A673 (cell line): Measurements from ENCODE around the gene LNP1. TPM values are rescaled to one million over a fixed set of nuclear protein-coding genes. Genes with fewer than 3 reads are reported as not detected.

ENCODE experiments used
- BruUV-seq: library from RNA; stranded (reverse); fragments of 400-500 nt; replicated peaks from 2 replicates; lab custom pipeline; 2021; lab: Mats Ljungman, UMichigan
- CTCF ChIA-PET: fragments of 300-600 bp; sonication (Branson Sonifier 250); formaldehyde crosslinking; loops from one replicate; lab custom pipeline; 2022; ENCODE audit warnings: antibody characterized with exemption; lab: Charles Lee
- POLR2A ChIA-PET: fragments of 300-600 bp; sonication (Branson Sonifier 250); formaldehyde crosslinking; loops from one replicate; lab custom pipeline; 2022; ENCODE audit warnings: antibody characterized with exemption; ENCODE audit not compliant: low non-redundant PET; lab: Charles Lee
- DNase-seq: peaks from one replicate; pipeline ENCODE4 v3.0.0-alpha.2; 2015; ENCODE audit warnings: low spot score
- H3K27ac ChIP-seq: fragments of 200-600 bp; sonication (generic); 2 replicates; pipeline ENCODE4 v1.5.1; 2016; ENCODE audit warnings: mixed run types, low read depth, mild to moderate bottlenecking, mixed read lengths, antibody characterized with exemption, low read length; ENCODE audit not compliant: poor library complexity, severe bottlenecking
- H3K27me3 ChIP-seq: fragments of 200-600 bp; sonication (generic); replicated peaks from 2 replicates; pipeline ENCODE4 v1.6.1; 2017; ENCODE audit warnings: mixed run types, low read depth, mild to moderate bottlenecking, mixed read lengths, antibody characterized with exemption, low read length; ENCODE audit not compliant: insufficient read depth, poor library complexity
- H3K36me3 ChIP-seq: fragments of 200-600 bp; sonication (generic); 2 replicates; pipeline ENCODE4 v1.6.1; 2016; ENCODE audit warnings: mixed run types, mild to moderate bottlenecking, mixed read lengths, antibody characterized with exemption, low read length; ENCODE audit not compliant: insufficient read depth, poor library complexity, severe bottlenecking
- H3K4me1 ChIP-seq: fragments of 200-600 bp; sonication (generic); 2 replicates; pipeline ENCODE4 v1.6.1; 2017; ENCODE audit warnings: mixed run types, mild to moderate bottlenecking, mixed read lengths, antibody characterized with exemption, low read length; ENCODE audit not compliant: insufficient read depth, poor library complexity, severe bottlenecking
- H3K4me3 ChIP-seq: fragments of 200-600 bp; sonication (generic); 2 replicates; pipeline ENCODE4 v1.5.1; 2016; ENCODE audit warnings: low read depth, mixed run types, mild to moderate bottlenecking, mixed read lengths, low read length; ENCODE audit not compliant: poor library complexity, severe bottlenecking
- H3K9me3 ChIP-seq: fragments of 200-600 bp; sonication (generic); 2 replicates; pipeline ENCODE4 v1.6.1; 2016; ENCODE audit warnings: mixed run types, low read depth, mild to moderate bottlenecking, mixed read lengths, antibody characterized with exemption, low read length; ENCODE audit not compliant: poor library complexity, severe bottlenecking
- EZH2 ChIP-seq: fragments of 200-600 bp; sonication (generic); IDR thresholded peaks from 2 replicates; pipeline ENCODE4 v1.6.1; 2017; ENCODE audit warnings: borderline replicate concordance, low read depth, mild to moderate bottlenecking, mixed read lengths, antibody characterized with exemption, low read length; ENCODE audit not compliant: poor library complexity, severe bottlenecking
- intact Hi-C: fragments of 100-400 bp; cut with micrococcal nuclease; formaldehyde crosslinking; loops from one replicate; pipeline ENCODE4 v1.10.0; 2022; ENCODE audit not compliant: unreplicated experiment
- total RNA-seq: library from RNA; stranded (reverse); gene quantifications from 2 replicates; pipeline ENCODE4 v1.2.3, GENCODE V29; 2021
- TF ChIP-seq, protein P1 (sequence below): fragments of 300-800, 200-600 bp; sonication (generic); conservative IDR thresholded peaks from 2 replicates; pipeline ENCODE4 v1.5.1; 2017; ENCODE audit warnings: low read depth, mild to moderate bottlenecking, antibody characterized with exemption, low read length, moderate library complexity, mixed read lengths

LNP1 gene
- total RNA-seq, 1 experiment from 2014 or later: 4.3 TPM

GRCh38 chr3:100403362-100404249, 2.3 kb downstream of the LNP1 start:
- peak; percentile 33 for DNase-seq
- TF ChIP-seq EZH2: no peak
- TF ChIP-seq, protein P1, sequence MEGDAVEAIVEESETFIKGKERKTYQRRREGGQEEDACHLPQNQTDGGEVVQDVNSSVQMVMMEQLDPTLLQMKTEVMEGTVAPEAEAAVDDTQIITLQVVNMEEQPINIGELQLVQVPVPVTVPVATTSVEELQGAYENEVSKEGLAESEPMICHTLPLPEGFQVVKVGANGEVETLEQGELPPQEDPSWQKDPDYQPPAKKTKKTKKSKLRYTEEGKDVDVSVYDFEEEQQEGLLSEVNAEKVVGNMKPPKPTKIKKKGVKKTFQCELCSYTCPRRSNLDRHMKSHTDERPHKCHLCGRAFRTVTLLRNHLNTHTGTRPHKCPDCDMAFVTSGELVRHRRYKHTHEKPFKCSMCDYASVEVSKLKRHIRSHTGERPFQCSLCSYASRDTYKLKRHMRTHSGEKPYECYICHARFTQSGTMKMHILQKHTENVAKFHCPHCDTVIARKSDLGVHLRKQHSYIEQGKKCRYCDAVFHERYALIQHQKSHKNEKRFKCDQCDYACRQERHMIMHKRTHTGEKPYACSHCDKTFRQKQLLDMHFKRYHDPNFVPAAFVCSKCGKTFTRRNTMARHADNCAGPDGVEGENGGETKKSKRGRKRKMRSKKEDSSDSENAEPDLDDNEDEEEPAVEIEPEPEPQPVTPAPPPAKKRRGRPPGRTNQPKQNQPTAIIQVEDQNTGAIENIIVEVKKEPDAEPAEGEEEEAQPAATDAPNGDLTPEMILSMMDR: peak; percentile 28; the same call in 1 of the 2 replicates

GRCh38 chr3:100404250-100404548, 2.9 kb downstream of the LNP1 start:
- intact Hi-C loops: no loop called here
- Histone ChIP-seq H3K9me3 (no peaks in the 10 kb centered on the region), H3K27ac (no peak overlapping the region), H3K27me3 (no peaks in the 10 kb centered on the region), H3K4me1 (peaks cover 11% of the 10 kb centered on the region), H3K4me3 (peak overlapping the region; percentile 88), H3K36me3 (no peaks in the 10 kb centered on the region)
- no TSS peak for BruUV-seq
- CTCF ChIA-PET: no interaction called here
- TF ChIP-seq, protein P1: no peak
- TF ChIP-seq EZH2: no peak
- POLR2A ChIA-PET: interaction anchor here (0.6 kb wide), 1 partner anchor 218 kb away, joined by 3 read pairs; no protein-coding TSS in a partner anchor
- DNase-seq: no peak

More at GRCh38 chr3:100403362-100404249, 2.3 kb downstream of the LNP1 start:
- Histone ChIP-seq H3K9me3 (no peaks in the 10 kb centered on the region), H3K4me3 (peak overlapping the region; percentile 88), H3K4me1 (peaks cover 17% of the 10 kb centered on the region), H3K36me3 (no peaks in the 10 kb centered on the region), H3K27ac (peak overlapping the region; percentile 92), H3K27me3 (no peaks in the 10 kb centered on the region)
- BruUV-seq: no TSS peak
- ChIA-PET CTCF (no interaction called here), POLR2A (interaction anchor here (0.6 kb wide), 1 partner anchor 218 kb away, joined by 3 read pairs; no protein-coding TSS in a partner anchor)
- intact Hi-C loops: no loop called here

- peaks cover 7% of the 10 kb centered on the region for H3K4me1 ChIP-seq
- no peaks in the 10 kb centered on the region for H3K9me3 ChIP-seq
- H3K36me3 ChIP-seq: no peaks in the 10 kb centered on the region
- intact Hi-C loops: no loop called here
- DNase-seq: no peak
- no peaks in the 10 kb centered on the region for H3K27me3 ChIP-seq
- H3K27ac ChIP-seq: no peak overlapping the region
- POLR2A ChIA-PET: no interaction called here
- TF ChIP-seq EZH2: no peak
- TF ChIP-seq, protein P1: no peak
- H3K4me3 ChIP-seq: no peak overlapping the region
- CTCF ChIA-PET: no interaction called here
- BruUV-seq: no TSS peak
Measured at GRCh38 chr3:100407164-100407563, 5.8 kb downstream of the LNP1 start.
